Fibroblast of lung (primary cell): Measurements from ENCODE around the gene NEK7.

Experiments used
- CTCF ChIP-seq, 2 donors: IDR thresholded peaks in 1 of 2; conservative IDR thresholded peaks in 1 of 2; 1 replicate in 1 of 2; 2 replicates in 1 of 2; pipeline ENCODE4 v1.5.1; 2011 to 2012; ENCODE audit warnings: low read length in 2 of 2, control low read depth in 1 of 2, inconsistent platforms in 1 of 2, low read depth in 1 of 2, mild to moderate bottlenecking in 1 of 2
- EZH2 ChIP-seq: IDR thresholded peaks from 2 replicates; pipeline ENCODE4 v1.5.1; 2012; ENCODE audit warnings: low read length, control low read depth, mild to moderate bottlenecking; ENCODE audit errors: missing control alignments

GRCh38 chr1:198183605-198184004 lies 26.8 kb downstream of the NEK7 start:
- TF ChIP-seq CTCF (conservative IDR thresholded peaks at IDR 0.05 in 1 of 2, IDR thresholded peaks at IDR 0.05 in 1 of 2; ENCODE audit: low read depth in 1 of 2, low read length in 2 of 2) = no peak
- TF ChIP-seq EZH2 = no peak
